OCI-LY3 (cell line): ENCODE results near the gene MINK1.

Source experiments
- H2AFZ ChIP-seq: fragments of 200-600, 300-600 bp; shearing (Covaris generic); 2 replicates; pipeline ENCODE4 v1.6.0; 2014; ENCODE audit warnings: antibody characterized with exemption, low read depth, low read length
- H3K27ac ChIP-seq: fragments of 200-600, 300-600 bp; sonication (generic); 2 replicates; pipeline ENCODE4 v1.5.1; 2014; ENCODE audit warnings: mild to moderate bottlenecking, low read length, moderate library complexity, mixed read lengths
- H3K27me3 ChIP-seq: fragments of 200-600, 300-600 bp; sonication (generic); 2 replicates; pipeline ENCODE4 v1.6.1; 2014; ENCODE audit warnings: low read depth, low read length, mixed read lengths
- H3K36me3 ChIP-seq: fragments of 200-600, 300-600 bp; sonication (generic); replicated peaks from 2 replicates; pipeline ENCODE3; 2014; ENCODE audit warnings: low read depth, low read length, mixed read lengths
- H3K4me1 ChIP-seq: fragments of 300-600, 200-600 bp; sonication (generic); 2 replicates; pipeline ENCODE4 v1.6.1; 2014; ENCODE audit warnings: low read length, mixed read lengths
- H3K4me2 ChIP-seq: fragments of 200-600, 300-600 bp; sonication (generic); 2 replicates; pipeline ENCODE4 v1.6.1; 2014; ENCODE audit warnings: low read length, mixed read lengths
- H3K4me3 ChIP-seq: fragments of 300-600, 200-600 bp; sonication (generic); 2 replicates; pipeline ENCODE4 v1.5.1; 2014; ENCODE audit warnings: antibody characterized with exemption, mild to moderate bottlenecking, low read length, moderate library complexity
- H3K79me2 ChIP-seq: fragments of 300-600, 200-600 bp; shearing (Covaris generic); 2 replicates; pipeline ENCODE4 v1.6.1; 2014; ENCODE audit warnings: mild to moderate bottlenecking, low read length, mixed read lengths
- H3K9ac ChIP-seq: fragments of 300-600, 200-600 bp; shearing (Covaris generic); 2 replicates; pipeline ENCODE4 v1.6.0; 2014; ENCODE audit warnings: mild to moderate bottlenecking, low read length, moderate library complexity
- H3K9me3 ChIP-seq: fragments of 200-600, 300-600 bp; shearing (Covaris generic); 2 replicates; pipeline ENCODE4 v1.6.1; 2014; ENCODE audit warnings: low read length, mixed read lengths; ENCODE audit not compliant: insufficient read depth
- H4K20me1 ChIP-seq: fragments of 200-600, 300-600 bp; sonication (generic); 2 replicates; pipeline ENCODE4 v1.6.1; 2016; ENCODE audit warnings: low read length, mixed read lengths; ENCODE audit not compliant: insufficient read depth
- EZH2phosphoT487 ChIP-seq: fragments of 200-600 bp; shearing (Covaris generic); IDR thresholded peaks from 2 replicates; pipeline ENCODE4 v1.6.1; 2018; ENCODE audit warnings: antibody characterized with exemption, mixed run types, low read depth
- TF ChIP-seq, protein P1 (sequence below): fragments of 200-600, 300-600 bp; sonication (generic); IDR thresholded peaks from 2 replicates; pipeline ENCODE4 v1.5.1; 2014; ENCODE audit warnings: antibody characterized with exemption, low read length, low read depth

The MINK1 gene

DNA sequence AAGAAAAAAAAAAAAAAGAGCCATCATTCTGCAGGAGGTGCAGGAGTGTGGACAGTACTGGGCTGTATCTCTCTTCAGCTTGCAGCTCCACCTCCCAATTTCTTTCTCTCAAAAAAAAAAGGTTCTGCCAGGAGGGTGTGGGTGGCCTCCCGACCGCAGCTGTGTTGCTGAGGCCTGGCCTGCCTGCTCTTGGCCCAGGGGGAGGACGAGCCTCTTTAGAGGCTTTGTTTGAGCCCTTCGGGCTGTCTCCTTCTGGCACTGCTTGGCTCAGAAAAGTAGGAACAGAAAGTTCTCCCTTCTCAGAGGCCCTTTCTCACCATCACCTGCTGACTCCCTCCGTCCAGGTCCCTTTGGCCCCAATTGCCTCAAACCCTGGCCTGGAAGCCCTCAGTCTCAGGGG, 43.9 kb downstream of the MINK1 start:
- no peak overlapping the region for H2AFZ ChIP-seq
- no peaks in the 10 kb centered on the region for H3K36me3 ChIP-seq
- H3K4me3 ChIP-seq, result peak overlapping the region; percentile 40; the same call in 1 of the 2 replicates
- TF ChIP-seq, protein P1, sequence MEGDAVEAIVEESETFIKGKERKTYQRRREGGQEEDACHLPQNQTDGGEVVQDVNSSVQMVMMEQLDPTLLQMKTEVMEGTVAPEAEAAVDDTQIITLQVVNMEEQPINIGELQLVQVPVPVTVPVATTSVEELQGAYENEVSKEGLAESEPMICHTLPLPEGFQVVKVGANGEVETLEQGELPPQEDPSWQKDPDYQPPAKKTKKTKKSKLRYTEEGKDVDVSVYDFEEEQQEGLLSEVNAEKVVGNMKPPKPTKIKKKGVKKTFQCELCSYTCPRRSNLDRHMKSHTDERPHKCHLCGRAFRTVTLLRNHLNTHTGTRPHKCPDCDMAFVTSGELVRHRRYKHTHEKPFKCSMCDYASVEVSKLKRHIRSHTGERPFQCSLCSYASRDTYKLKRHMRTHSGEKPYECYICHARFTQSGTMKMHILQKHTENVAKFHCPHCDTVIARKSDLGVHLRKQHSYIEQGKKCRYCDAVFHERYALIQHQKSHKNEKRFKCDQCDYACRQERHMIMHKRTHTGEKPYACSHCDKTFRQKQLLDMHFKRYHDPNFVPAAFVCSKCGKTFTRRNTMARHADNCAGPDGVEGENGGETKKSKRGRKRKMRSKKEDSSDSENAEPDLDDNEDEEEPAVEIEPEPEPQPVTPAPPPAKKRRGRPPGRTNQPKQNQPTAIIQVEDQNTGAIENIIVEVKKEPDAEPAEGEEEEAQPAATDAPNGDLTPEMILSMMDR, result no peak
- no peak for TF ChIP-seq EZH2phosphoT487
- no peaks in the 10 kb centered on the region for H4K20me1 ChIP-seq
- no peaks in the 10 kb centered on the region for H3K27me3 ChIP-seq
- no peaks in the 10 kb centered on the region for H3K79me2 ChIP-seq
- no peaks in the 10 kb centered on the region for H3K9me3 ChIP-seq
- peak overlapping the region; percentile 74 for H3K4me2 ChIP-seq
- no peak overlapping the region; the same call in 1 of the 2 replicates for H3K9ac ChIP-seq
- peaks cover 19% of the 10 kb centered on the region for H3K4me1 ChIP-seq
- H3K27ac ChIP-seq, result peak overlapping the region; percentile 54

DNA sequence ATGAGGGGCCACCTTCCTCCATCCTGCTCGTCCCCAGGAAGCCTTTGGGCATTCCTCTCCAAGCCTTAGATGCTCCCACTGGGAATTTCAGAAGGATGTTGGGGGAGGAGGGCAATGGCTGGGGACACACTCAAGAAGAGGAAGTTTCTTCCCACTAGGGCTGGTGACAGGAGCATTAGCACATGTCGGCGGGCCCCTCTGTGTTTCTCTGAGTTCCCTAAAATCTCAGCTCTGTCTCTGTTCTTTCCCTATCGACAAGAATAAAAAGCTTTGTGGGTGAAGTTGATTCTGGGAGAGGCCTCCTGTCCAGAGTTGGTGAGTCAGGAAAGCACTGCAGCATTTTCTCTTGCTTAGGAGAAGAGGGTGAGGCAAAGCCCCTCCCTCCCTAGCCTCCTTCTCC, 46.5 kb downstream of the MINK1 start:
- H4K20me1 ChIP-seq, result no peaks in the 10 kb centered on the region
- H3K79me2 ChIP-seq, result no peaks in the 10 kb centered on the region
- H3K36me3 ChIP-seq, result no peaks in the 10 kb centered on the region
- no peak overlapping the region for H2AFZ ChIP-seq
- H3K4me2 ChIP-seq, result no peak overlapping the region
- H3K4me3 ChIP-seq, result no peak overlapping the region
- no peak overlapping the region for H3K9ac ChIP-seq
- H3K27ac ChIP-seq, result no peak overlapping the region
- TF ChIP-seq EZH2phosphoT487, result no peak
- TF ChIP-seq, protein P1, result no peak
- no peaks in the 10 kb centered on the region for H3K27me3 ChIP-seq
- peaks cover 19% of the 10 kb centered on the region for H3K4me1 ChIP-seq
- H3K9me3 ChIP-seq, result no peaks in the 10 kb centered on the region

DNA sequence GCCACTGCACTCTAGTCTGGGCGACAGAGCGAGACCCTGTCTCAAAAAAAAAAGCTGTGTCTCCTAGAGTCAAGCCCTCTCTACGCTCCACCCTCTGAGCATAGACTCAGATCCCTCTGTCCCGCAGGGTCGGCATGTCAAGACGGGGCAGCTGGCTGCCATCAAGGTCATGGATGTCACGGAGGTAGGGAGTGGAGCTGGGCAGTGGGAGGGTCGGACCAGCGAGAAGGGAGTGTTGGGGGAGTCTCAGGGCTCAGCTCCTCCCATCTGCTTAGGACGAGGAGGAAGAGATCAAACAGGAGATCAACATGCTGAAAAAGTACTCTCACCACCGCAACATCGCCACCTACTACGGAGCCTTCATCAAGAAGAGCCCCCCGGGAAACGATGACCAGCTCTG, 47.7 kb downstream of the MINK1 start:
- no peaks in the 10 kb centered on the region for H3K27me3 ChIP-seq
- no peak overlapping the region for H3K9ac ChIP-seq
- H2AFZ ChIP-seq, result no peak overlapping the region
- H3K36me3 ChIP-seq, result no peaks in the 10 kb centered on the region
- no peaks in the 10 kb centered on the region for H3K79me2 ChIP-seq
- H3K4me3 ChIP-seq, result no peak overlapping the region
- TF ChIP-seq, protein P1, result no peak
- no peak for TF ChIP-seq EZH2phosphoT487
- H4K20me1 ChIP-seq, result no peaks in the 10 kb centered on the region
- peaks cover 19% of the 10 kb centered on the region for H3K4me1 ChIP-seq
- H3K27ac ChIP-seq, result no peak overlapping the region
- H3K4me2 ChIP-seq, result no peak overlapping the region
- no peaks in the 10 kb centered on the region for H3K9me3 ChIP-seq

DNA sequence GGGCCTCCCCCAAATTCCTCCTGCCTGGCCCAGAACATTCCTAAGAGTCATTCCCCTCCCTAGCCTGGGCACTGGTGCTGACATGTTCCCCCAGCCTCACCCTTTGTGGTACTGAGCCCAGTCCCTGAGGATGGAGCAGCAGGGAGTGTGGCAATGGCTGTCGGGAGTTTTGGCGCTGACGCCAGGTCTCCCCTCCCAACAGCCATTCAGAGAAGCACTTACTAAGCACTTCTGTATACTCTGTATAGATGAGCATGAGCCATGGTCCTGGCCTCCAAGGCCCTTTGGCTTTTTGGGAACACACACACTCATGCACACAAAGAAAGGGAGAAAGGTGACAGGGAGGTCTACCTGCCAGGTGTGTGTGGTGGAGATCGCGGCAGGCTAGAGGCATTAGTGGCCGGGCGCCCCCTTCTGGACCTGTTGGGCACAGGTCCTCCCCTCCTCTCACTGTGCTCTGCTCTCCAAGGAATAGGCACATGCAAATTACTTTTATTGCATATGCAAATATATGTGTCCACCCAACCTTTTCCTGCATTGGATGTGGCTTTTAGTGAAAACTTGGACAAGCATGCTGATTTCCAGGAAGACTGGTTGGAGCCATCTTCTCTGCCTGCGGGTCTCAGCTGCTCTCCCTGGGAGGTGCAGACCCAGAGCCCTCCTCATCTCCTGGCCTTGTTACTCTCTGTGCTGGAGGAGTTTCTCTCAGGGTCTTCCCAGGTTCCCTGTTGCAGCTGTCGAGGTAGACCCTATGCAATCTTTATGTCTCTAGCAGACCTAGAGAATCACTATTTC, 48.8 kb downstream of the MINK1 start:
- H3K27me3 ChIP-seq, result no peaks in the 10 kb centered on the region
- H3K4me2 ChIP-seq, result no peak overlapping the region
- no peaks in the 10 kb centered on the region for H3K9me3 ChIP-seq
- H3K9ac ChIP-seq, result no peak overlapping the region
- no peaks in the 10 kb centered on the region for H3K36me3 ChIP-seq
- no peak for TF ChIP-seq EZH2phosphoT487
- TF ChIP-seq, protein P1, result peak; percentile 79
- H3K79me2 ChIP-seq, result no peaks in the 10 kb centered on the region
- no peak overlapping the region for H2AFZ ChIP-seq
- peaks cover 10% of the 10 kb centered on the region for H3K4me1 ChIP-seq
- no peak overlapping the region for H3K27ac ChIP-seq
- no peaks in the 10 kb centered on the region for H4K20me1 ChIP-seq
- no peak overlapping the region for H3K4me3 ChIP-seq
